Fibroblast of peridontal ligament (primary cell): Measurements from ENCODE around the gene KLF7.
"Not testable (repeated sequence)": the region's sequence is repeated elsewhere in the genome, so short reads cannot be mapped to it uniquely, and the experiment has no call there.

ENCODE experiments used
- DNase-seq: peaks from one replicate; pipeline ENCODE4 v3.0.0-alpha.2; 2010; ENCODE audit errors: extremely low read depth

Gene KLF7

GRCh38 chr2:207061181-207061580, 104.6 kb downstream of the KLF7 start:
- no peak for DNase-seq

GRCh38 chr2:207055257-207055656, 110.5 kb downstream of the KLF7 start:
- no peak for DNase-seq

- peak; percentile 31 for DNase-seq
These were observed 111.2 kb downstream of the KLF7 start for GRCh38 chr2:207054521-207054920.

GRCh38 chr2:207051385-207051965, 114.3 kb downstream of the KLF7 start:
- no peak for DNase-seq

- no peak for DNase-seq
These were observed 116.6 kb downstream of the KLF7 start for GRCh38 chr2:207049122-207049521.

GRCh38 chr2:207048416-207048815, 117.3 kb downstream of the KLF7 start:
- no peak for DNase-seq

GRCh38 chr2:207046724-207047123, 119.0 kb downstream of the KLF7 start:
- DNase-seq, result no peak

GRCh38 chr2:207045531-207045930, 120.2 kb downstream of the KLF7 start:
- DNase-seq, result no peak

GRCh38 chr2:207044379-207045362, 121.1 kb downstream of the KLF7 start:
- no peak for DNase-seq

GRCh38 chr2:207042841-207043240, 122.9 kb downstream of the KLF7 start:
- no peak for DNase-seq

GRCh38 chr2:207041786-207042554, 123.8 kb downstream of the KLF7 start:
- peak; percentile 30 for DNase-seq

- no peak for DNase-seq
These were observed 124.5 kb downstream of the KLF7 start for GRCh38 chr2:207041279-207041678.

GRCh38 chr2:207040696-207041095, 125.1 kb downstream of the KLF7 start:
- DNase-seq, result no peak

- no peak for DNase-seq
These were observed 126.5 kb downstream of the KLF7 start for GRCh38 chr2:207039225-207039624.

GRCh38 chr2:207038299-207038698, 127.4 kb downstream of the KLF7 start:
- DNase-seq, result peak; percentile 35

- DNase-seq, result peak; percentile 13
These were observed 127.9 kb downstream of the KLF7 start for GRCh38 chr2:207037896-207038295.

- not testable (repeated sequence) for DNase-seq
These were observed 128.7 kb downstream of the KLF7 start for GRCh38 chr2:207037023-207037422.

GRCh38 chr2:207035875-207036274, 129.9 kb downstream of the KLF7 start:
- peak; percentile 51 for DNase-seq

GRCh38 chr2:207032490-207032889, 133.3 kb downstream of the KLF7 start:
- DNase-seq, result no peak
